T-cell (primary cell): ENCODE measurements around the gene VPS51. TPM values are rescaled to one million over a fixed set of nuclear protein-coding genes. Genes with fewer than 3 reads are reported as not detected.

Experiments used
- ATAC-seq, 4 experiments: fragments of 200-7000 bp in 3 of 4; fragments of 150-1000 bp in 1 of 4; cut with Tn5 transposase; replicated peaks in 1 of 4; 1 replicate in 3 of 4; 2 replicates in 1 of 4; pipeline ENCODE4 v1.10.0; 2021; ENCODE audit warnings: moderate library complexity in 3 of 4, mild to moderate bottlenecking in 2 of 4, moderate number of reproducible peaks in 1 of 4
- CTCF ChIA-PET, 2 donors: fragments of 300-600 bp; sonication (Branson Sonifier 250); formaldehyde crosslinking; loops; one replicate each; lab custom pipeline; 2022; ENCODE audit warnings: antibody characterized with exemption in 2 of 2; lab: Charles Lee
- POLR2A ChIA-PET, 2 donors: fragments of 300-600 bp; sonication (Branson Sonifier 250); formaldehyde crosslinking; loops; one replicate each; lab custom pipeline; 2022; ENCODE audit warnings: antibody characterized with exemption in 2 of 2; lab: Charles Lee
- DNase-seq, 35 experiments: peaks; one replicate each; pipeline versions ENCODE4 v3.0.0 to v3.0.0-alpha.2; 2013 to 2023
- H3K27ac ChIP-seq: one replicate; pipeline ENCODE4 v1.5.1; 2013; ENCODE audit warnings: low read length
- H3K27me3 ChIP-seq, 2 experiments: replicated peaks in 1 of 2; 1 replicate in 1 of 2; 2 replicates in 1 of 2; pipeline versions ENCODE4 v1.6.1 to v1.7.0; 2013; ENCODE audit warnings: low read length in 1 of 2, mixed read lengths in 1 of 2; ENCODE audit not compliant: control insufficient read depth in 2 of 2, insufficient read depth in 2 of 2; ENCODE audit errors: extremely low read depth in 1 of 2
- H3K36me3 ChIP-seq, 2 donors: 1 replicate in 1 of 2; 2 replicates in 1 of 2; pipeline versions ENCODE4 v1.6.1 to v1.7.0; 2013; ENCODE audit warnings: low read length in 1 of 2; ENCODE audit not compliant: control insufficient read depth in 2 of 2, insufficient read depth in 1 of 2; ENCODE audit errors: extremely low read depth in 1 of 2
- H3K4me1 ChIP-seq, 2 experiments: 1 replicate in 1 of 2; 2 replicates in 1 of 2; pipeline versions ENCODE4 v1.6.1 to v1.7.0; 2013; ENCODE audit warnings: low read length in 2 of 2, mixed read lengths in 1 of 2; ENCODE audit not compliant: insufficient read depth in 2 of 2, control insufficient read depth in 1 of 2; ENCODE audit errors: extremely low read depth in 1 of 2
- H3K4me3 ChIP-seq, 2 donors: 1 replicate in 1 of 2; 2 replicates in 1 of 2; pipeline versions ENCODE4 v1.5.1 to v1.7.0; 2013; ENCODE audit warnings: mild to moderate bottlenecking in 2 of 2, low read length in 1 of 2, moderate library complexity in 1 of 2; ENCODE audit not compliant: control insufficient read depth in 1 of 2; ENCODE audit errors: extremely low read depth in 1 of 2
- H3K9me3 ChIP-seq: 2 replicates; pipeline ENCODE4 v1.7.0; 2013
- H3K27ac Mint-ChIP-seq, 2 donors: one replicate each; pipeline ENCODE4 v1.8.0; 2020 to 2021; ENCODE audit warnings: mild to moderate bottlenecking in 2 of 2, mixed read lengths in 2 of 2
- H3K27me3 Mint-ChIP-seq, 2 donors: one replicate each; pipeline ENCODE4 v1.8.0; 2021 to 2022; ENCODE audit warnings: mixed read lengths in 2 of 2
- H3K36me3 Mint-ChIP-seq: one replicate; pipeline ENCODE4 v1.8.0; 2021; ENCODE audit warnings: mixed read lengths
- H3K4me1 Mint-ChIP-seq, 3 donors: one replicate each; pipeline ENCODE4 v1.8.0; 2020 to 2022; ENCODE audit warnings: mixed read lengths in 3 of 3, mild to moderate bottlenecking in 1 of 3
- H3K4me3 Mint-ChIP-seq, 3 donors: one replicate each; pipeline ENCODE4 v1.8.0; 2020 to 2022; ENCODE audit warnings: mild to moderate bottlenecking in 3 of 3, mixed read lengths in 3 of 3, moderate library complexity in 3 of 3
- H3K9me3 Mint-ChIP-seq, 3 donors: one replicate each; pipeline ENCODE4 v1.8.0; 2020 to 2022; ENCODE audit warnings: mixed read lengths in 3 of 3
- WGBS: methylation state at CpG from one replicate; pipeline ENCODE4 v1.1.5; 2013; ENCODE audit warnings: missing lambda C conversion rate; ENCODE audit not compliant: insufficient coverage; 5-methylcytosine and 5-hydroxymethylcytosine counted together
- total RNA-seq, 35 experiments: library from RNA in 6 of 35; stranded (reverse) in 6 of 35; fragments of 120-200 nt in 1 of 35; gene quantifications; one replicate each; pipeline versions ENCODE4 v1.2.1 to v1.2.4 and lab custom pipeline; 2013 to 2026

The VPS51 gene
- total RNA-seq, 5 donors from 2014 or later (not counting 1 experiment from before 2014, with no cell fraction given) = 210 to 303 (median 263) TPM

DNA sequence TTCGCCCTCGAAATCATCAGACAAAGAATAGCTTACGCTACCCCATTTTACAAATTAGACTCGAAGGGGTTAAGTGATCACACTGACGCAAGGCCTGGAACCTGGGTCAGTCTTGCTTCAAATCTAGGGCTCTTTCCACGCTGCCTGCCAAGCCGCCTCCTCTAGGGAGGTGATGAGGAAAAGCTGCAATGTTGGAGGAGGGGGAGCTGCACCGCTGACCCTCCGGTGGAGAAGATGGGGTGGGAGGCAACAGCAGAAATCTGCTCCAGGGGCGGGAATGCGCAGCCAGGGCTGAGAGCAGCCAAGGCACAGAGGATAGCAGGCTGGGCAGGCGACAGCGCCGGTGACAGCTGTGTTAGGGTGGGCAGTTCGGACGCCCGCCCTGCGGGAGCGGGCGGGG, 37.7 kb downstream of the VPS51 start:
- peaks cover 22 to 39% of the 10 kb centered on the region in 2 donors for H3K36me3 ChIP-seq
- Mint-ChIP-seq H3K4me3 (peak overlapping the region; percentile 98 to 99 (median 99)), H3K4me1 (peaks cover 40 to 53% (median 41%) of the 10 kb centered on the region in 3 donors), H3K9me3 (no peaks in the 10 kb centered on the region), H3K27ac (peak overlapping the region; percentile 97 to 100), H3K36me3 (peaks cover 9% of the 10 kb centered on the region), H3K27me3 (no peaks in the 10 kb centered on the region)
- peak overlapping the region; percentile 80 to 94 for H3K4me3 ChIP-seq
- ChIA-PET CTCF (no interaction called here), POLR2A (interaction anchor here (0.6 to 2.4 kb wide), 3 partner anchors 11 to 16 kb away, joined by 5 to 12 read pairs (median 8); partner anchors contain the start of genes FAU (in 1 of the 2), MRPL49 (in 1 of the 2) and ZNHIT2 (in 1 of the 2))
- no peaks in the 10 kb centered on the region for H3K27me3 ChIP-seq
- peak overlapping the region; percentile 96 for H3K27ac ChIP-seq
- peaks cover 24 to 40% of the 10 kb centered on the region in 2 experiments for H3K4me1 ChIP-seq
- H3K9me3 ChIP-seq = no peaks in the 10 kb centered on the region
- WGBS = under 1% methylated on average over 16 of the region's 20 CpGs
- peak in 2 of 35 experiments; percentile 23 to 25 for DNase-seq
- ATAC-seq = no peak

- H3K4me1 Mint-ChIP-seq = peaks cover 40 to 53% (median 41%) of the 10 kb centered on the region in 3 donors
These were observed 38.4 kb downstream of the VPS51 start, which contains the start of gene SYVN1 for GRCh38 chr11:65134240-65134951. Gene SYVN1, minus strand, starts transcription at chr11:65134519. Its CDS starts 918 bp downstream, at chr11:65133601.

DNA sequence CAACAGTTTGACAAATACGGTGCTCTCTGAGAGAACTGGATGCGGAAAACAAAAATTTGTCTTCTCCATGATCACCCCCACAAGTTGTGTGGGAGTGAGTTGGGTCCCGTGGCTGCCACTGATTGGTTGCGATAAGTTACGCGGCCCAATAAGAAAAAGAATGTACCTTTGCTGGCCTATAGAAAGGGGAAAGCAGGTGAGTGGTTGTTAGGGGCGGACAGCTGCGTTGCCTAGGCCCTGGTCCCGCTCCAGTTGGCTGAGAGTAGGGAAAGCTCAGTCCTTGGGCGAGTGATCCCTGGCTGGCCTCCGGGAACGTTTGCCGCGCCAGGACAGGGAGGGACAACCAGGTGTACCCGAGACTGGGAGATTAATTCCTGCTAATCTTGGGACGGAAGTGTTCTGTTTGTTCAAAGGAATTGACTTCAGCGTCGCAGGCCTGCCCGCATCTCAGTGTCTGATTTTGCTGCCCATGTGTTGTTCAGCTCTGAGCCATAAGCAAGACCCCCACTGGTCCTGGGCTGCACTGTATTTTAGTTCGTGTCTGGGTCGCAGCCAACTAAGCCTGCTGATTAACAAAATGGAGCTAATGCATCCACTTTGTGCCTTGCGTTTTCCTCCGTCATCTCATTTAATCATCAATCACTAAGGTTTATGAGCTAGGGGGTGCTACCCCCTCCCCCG, 39.1 kb downstream of the VPS51 start:
- Histone ChIP-seq H3K4me3 (peak overlapping the region; percentile 80 to 94), H3K27me3 (no peaks in the 10 kb centered on the region), H3K4me1 (peaks cover 24 to 40% of the 10 kb centered on the region in 2 experiments), H3K9me3 (no peaks in the 10 kb centered on the region), H3K27ac (peak overlapping the region; percentile 96), H3K36me3 (peaks cover 13 to 26% of the 10 kb centered on the region in 2 donors)
- ChIA-PET POLR2A (interaction anchor here (0.6 to 2.4 kb wide), 7 partner anchors 10 to 364 kb away, joined by 3 to 12 read pairs (median 5); partner anchors contain the start of genes ZNHIT2 (in 2 of the 2), FAU (in 1 of the 2), MALAT1 (in 1 of the 2) and MRPL49 (in 1 of the 2)), CTCF (interaction anchor here in 1 of 2 donors (1.3 to 2.0 kb wide), 2 partner anchors 13 to 24 kb away, joined by 9 to 11 read pairs; partner anchors contain the start of genes FAU and MRPL49)
- Mint-ChIP-seq H3K9me3 (no peaks in the 10 kb centered on the region), H3K4me3 (peak overlapping the region; percentile 98 to 99 (median 99)), H3K27me3 (no peaks in the 10 kb centered on the region), H3K4me1 (peaks cover 40 to 53% (median 41%) of the 10 kb centered on the region in 3 donors), H3K27ac (peak overlapping the region; percentile 97 to 100), H3K36me3 (peaks cover 9% of the 10 kb centered on the region)
- DNase-seq (peak in 34 of 35 experiments; percentile 69 to 94 (median 85)), ATAC-seq (peak; percentile 87 to 91 (median 89))
- 0% methylated on average over 13 of the region's 24 CpGs for WGBS

More at GRCh38 chr11:65134240-65134951, 38.4 kb downstream of the VPS51 start, which contains the start of gene SYVN1:
- Histone ChIP-seq H3K27me3 (no peaks in the 10 kb centered on the region), H3K4me1 (peaks cover 24 to 40% of the 10 kb centered on the region in 2 experiments), H3K27ac (peak within 1 kb of the TSS; percentile 96), H3K4me3 (peak within 1 kb of the TSS; percentile 80 to 94), H3K9me3 (no peaks in the 10 kb centered on the region), H3K36me3 (peaks cover 19 to 33% of the 10 kb centered on the region in 2 donors)
- no peaks in the 10 kb centered on the region for H3K9me3 Mint-ChIP-seq
- H3K27ac Mint-ChIP-seq = peak within 1 kb of the TSS; percentile 97 to 100
- peaks cover 9% of the 10 kb centered on the region for H3K36me3 Mint-ChIP-seq
- H3K4me3 Mint-ChIP-seq = peak within 1 kb of the TSS; percentile 98 to 99 (median 99)
- ChIA-PET POLR2A (interaction anchor here (0.6 to 2.4 kb wide), 5 partner anchors 10 to 364 kb away, joined by 3 to 12 read pairs (median 5); partner anchors contain the start of genes ZNHIT2 (in 2 of the 2), FAU (in 1 of the 2), MALAT1 (in 1 of the 2) and MRPL49 (in 1 of the 2)), CTCF (interaction anchor here in 1 of 2 donors (1.3 to 2.0 kb wide), 2 partner anchors 13 to 24 kb away, joined by 9 to 11 read pairs; partner anchors contain the start of genes FAU and MRPL49)
- no peaks in the 10 kb centered on the region for H3K27me3 Mint-ChIP-seq
- WGBS = under 1% methylated on average over 49 of the region's 60 CpGs
- peak; percentile 81 to 95 (median 89) for DNase-seq
- peak; percentile 82 to 83 (median 83) for ATAC-seq

- Mint-ChIP-seq H3K4me1 (peaks cover 40 to 53% (median 41%) of the 10 kb centered on the region in 3 donors), H3K27me3 (no peaks in the 10 kb centered on the region), H3K27ac (peak overlapping the region; percentile 97 to 100), H3K4me3 (peak overlapping the region; percentile 98 to 99 (median 99)), H3K36me3 (peaks cover 9% of the 10 kb centered on the region), H3K9me3 (no peaks in the 10 kb centered on the region)
- ChIA-PET CTCF (interaction anchor here in 1 of 2 donors (1.3 to 2.0 kb wide), 2 partner anchors 14 to 25 kb away, joined by 9 to 11 read pairs; partner anchors contain the start of genes FAU and MRPL49), POLR2A (interaction anchor here (0.6 to 2.4 kb wide), 4 partner anchors 14 to 357 kb away, joined by 4 to 12 read pairs (median 4); partner anchors contain the start of genes FAU (in 1 of the 2), MRPL49 (in 1 of the 2) and ZNHIT2 (in 1 of the 2))
- Histone ChIP-seq H3K9me3 (no peaks in the 10 kb centered on the region), H3K27ac (peak overlapping the region; percentile 96), H3K4me1 (peaks cover 24 to 40% of the 10 kb centered on the region in 2 experiments), H3K27me3 (peaks cover 0 to 1% of the 10 kb centered on the region in 2 experiments), H3K4me3 (peak overlapping the region; percentile 80 to 94), H3K36me3 (peaks cover 12 to 21% of the 10 kb centered on the region in 2 donors)
- DNase-seq (no peak), ATAC-seq (no peak)
- WGBS = 73% methylated on average over 9 of the region's 11 CpGs
These were observed 39.7 kb downstream of the VPS51 start for GRCh38 chr11:65135633-65136145.

- POLR2A ChIA-PET = no interaction called here
- Mint-ChIP-seq H3K4me1 (peaks cover 40 to 47% (median 41%) of the 10 kb centered on the region in 3 donors), H3K36me3 (peaks cover 4% of the 10 kb centered on the region), H3K9me3 (no peaks in the 10 kb centered on the region), H3K27me3 (no peaks in the 10 kb centered on the region), H3K27ac (peak overlapping the region; percentile 96), H3K4me3 (peak overlapping the region; percentile 64 to 98 (median 77))
- H3K4me1 ChIP-seq = peaks cover 24 to 40% of the 10 kb centered on the region in 2 experiments
- DNase-seq (peak in 1 of 35 experiments; percentile 8), ATAC-seq (no peak)
- no peak overlapping the region for H3K4me3 ChIP-seq
- peaks cover 6 to 12% of the 10 kb centered on the region in 2 donors for H3K36me3 ChIP-seq
- peaks cover 0 to 2% of the 10 kb centered on the region in 2 experiments for H3K27me3 ChIP-seq
- no peaks in the 10 kb centered on the region for H3K9me3 ChIP-seq
- H3K27ac ChIP-seq = no peak overlapping the region
- WGBS = 87% methylated on average over 15 of the region's 15 CpGs
- CTCF ChIA-PET = interaction anchor here in 1 of 2 donors (0.7 to 2.0 kb wide), 3 partner anchors 26 to 1302 kb away, joined by 3 to 9 read pairs (median 3); partner anchors contain the start of gene MRPL11
These were observed 40.6 kb downstream of the VPS51 start for GRCh38 chr11:65136515-65137096.
